B cell (primary cell): ENCODE measurements around the gene GRIP2. TPM values are rescaled to one million over a fixed set of nuclear protein-coding genes. Genes with fewer than 3 reads are reported as not detected.

ENCODE experiments used
- ATAC-seq: fragments of 200-7000 bp; cut with Tn5 transposase; one replicate; pipeline ENCODE4 v1.10.0; 2021; ENCODE audit warnings: low read depth, mild to moderate bottlenecking, moderate number of reproducible peaks, moderate library complexity
- CTCF ChIA-PET: fragments of 350-600 bp; sonication (Branson Sonifier 250); formaldehyde crosslinking; loops from one replicate; lab custom pipeline; 2021; ENCODE audit warnings: antibody characterized with exemption, inconsistent platforms; lab: Charles Lee
- POLR2A ChIA-PET: fragments of 350-600 bp; sonication (Branson Sonifier 250); formaldehyde crosslinking; loops from one replicate; lab custom pipeline; 2021; ENCODE audit warnings: antibody characterized with exemption; lab: Charles Lee
- DNase-seq: peaks from one replicate; pipeline ENCODE4 v3.0.0; 2013
- H2AFZ ChIP-seq: 2 replicates; pipeline ENCODE4 v1.6.1; 2012; ENCODE audit warnings: mild to moderate bottlenecking, low read depth, low read length; ENCODE audit not compliant: insufficient read depth, poor library complexity, severe bottlenecking
- H3K27ac ChIP-seq, 2 donors: 1 replicate in 1 of 2; 2 replicates in 1 of 2; pipeline ENCODE4 v1.5.1; 2012 to 2013; ENCODE audit warnings: low read length in 2 of 2, mild to moderate bottlenecking in 2 of 2, moderate library complexity in 1 of 2
- H3K27me3 ChIP-seq, 4 experiments: fragments of 200-600 bp in 1 of 4; sonication (generic) in 1 of 4; replicated peaks in 1 of 4; 1 replicate in 2 of 4; 2 replicates in 2 of 4; pipeline versions ENCODE4 v1.6.1 to v1.7.0; 2013 to 2016; ENCODE audit warnings: low read length in 3 of 4, mild to moderate bottlenecking in 2 of 4, mixed read lengths in 1 of 4, moderate library complexity in 1 of 4; ENCODE audit not compliant: insufficient read depth in 4 of 4, control insufficient read depth in 3 of 4; ENCODE audit errors: control extremely low read depth in 1 of 4
- H3K36me3 ChIP-seq, 2 experiments: replicated peaks in 1 of 2; 1 replicate in 1 of 2; 2 replicates in 1 of 2; pipeline versions ENCODE4 v1.6.1 to v1.7.1; 2013; ENCODE audit warnings: low read length in 1 of 2; ENCODE audit not compliant: insufficient read depth in 2 of 2, control insufficient read depth in 1 of 2; ENCODE audit errors: control extremely low read depth in 1 of 2, extremely low read depth in 1 of 2
- H3K4me1 ChIP-seq, 2 donors: fragments of 200-600 bp in 1 of 2; sonication (generic) in 1 of 2; 1 replicate in 1 of 2; 2 replicates in 1 of 2; pipeline versions ENCODE4 v1.5.1 to v1.6.1; 2013 to 2017; ENCODE audit warnings: low read length in 2 of 2; ENCODE audit not compliant: control insufficient read depth in 2 of 2, insufficient read depth in 2 of 2
- H3K4me2 ChIP-seq: replicated peaks from 2 replicates; pipeline ENCODE3; 2012; ENCODE audit warnings: mild to moderate bottlenecking, low read depth, low read length; ENCODE audit not compliant: poor library complexity, severe bottlenecking
- H3K4me3 ChIP-seq, 5 experiments: fragments of 200-600 bp in 1 of 5; sonication (generic) in 1 of 5; 1 replicate in 3 of 5; 2 replicates in 2 of 5; pipeline versions ENCODE4 v1.5.1 to v1.7.0; 2011 to 2016; ENCODE audit warnings: low read length in 4 of 5, mild to moderate bottlenecking in 4 of 5, low read depth in 2 of 5, control low read depth in 1 of 5, moderate library complexity in 1 of 5; ENCODE audit not compliant: insufficient read depth in 1 of 5; ENCODE audit errors: control extremely low read depth in 1 of 5, extremely low read depth in 1 of 5
- H3K79me2 ChIP-seq: fragments of 200-600 bp; sonication (generic); one replicate; pipeline ENCODE4 v1.6.0; 2016; ENCODE audit warnings: low read length; ENCODE audit not compliant: control insufficient read depth, insufficient read depth
- H3K9ac ChIP-seq: fragments of 200-600 bp; sonication (generic); 2 replicates; pipeline ENCODE4 v1.6.1; 2017; ENCODE audit warnings: mild to moderate bottlenecking, low read length, moderate library complexity
- H3K9me3 ChIP-seq, 3 donors: one replicate each; pipeline versions ENCODE4 v1.6.1 to v1.7.1; 2013; ENCODE audit warnings: low read length in 2 of 3; ENCODE audit not compliant: control insufficient read depth in 2 of 3, insufficient read depth in 1 of 3; ENCODE audit errors: control extremely low read depth in 1 of 3
- H4K20me1 ChIP-seq: 2 replicates; pipeline ENCODE4 v1.6.0; 2012; ENCODE audit warnings: mild to moderate bottlenecking, low read length; ENCODE audit not compliant: insufficient read depth, control insufficient read depth, poor library complexity, severe bottlenecking
- H3K27ac Mint-ChIP-seq: one replicate; pipeline ENCODE4 v1.8.0; 2021; ENCODE audit warnings: mixed read lengths
- H3K27me3 Mint-ChIP-seq: one replicate; pipeline ENCODE4 v1.8.0; 2021; ENCODE audit warnings: mixed read lengths
- H3K4me1 Mint-ChIP-seq: one replicate; pipeline ENCODE4 v1.8.0; 2021; ENCODE audit warnings: mixed read lengths
- H3K4me3 Mint-ChIP-seq: one replicate; pipeline ENCODE4 v1.8.0; 2021; ENCODE audit warnings: mixed read lengths
- H3K9me3 Mint-ChIP-seq: one replicate; pipeline ENCODE4 v1.8.0; 2022; ENCODE audit warnings: mixed read lengths; ENCODE audit not compliant: insufficient read depth
- EZH2 ChIP-seq: IDR thresholded peaks from 2 replicates; pipeline ENCODE4 v1.6.1; 2012; ENCODE audit warnings: borderline replicate concordance, low read depth, mild to moderate bottlenecking, moderate library complexity, low read length; ENCODE audit not compliant: insufficient read depth, poor library complexity, severe bottlenecking
- WGBS: methylation state at CpG from one replicate; pipeline ENCODE4 v1.1.5; 2013; ENCODE audit warnings: missing lambda C conversion rate; ENCODE audit not compliant: insufficient coverage; 5-methylcytosine and 5-hydroxymethylcytosine counted together
- intact Hi-C: fragments of 100-400 bp; cut with micrococcal nuclease; formaldehyde crosslinking; loops from one replicate; pipeline ENCODE4 v1.10.0; 2022
- polyA plus RNA-seq: library from polyadenylated mRNA; depleted of rRNA; stranded (reverse); fragments of >200 nt; gene quantifications from 2 replicates; pipeline ENCODE4 v1.2.3, GENCODE V29; 2012
- total RNA-seq, 2 donors: library from RNA; stranded (reverse); fragments of 120-200 nt in 1 of 2; gene quantifications; 1 replicate in 1 of 2; 2 replicates in 1 of 2; pipeline versions ENCODE4 v1.2.3 to v1.2.4, GENCODE V29; 2013 to 2022
- TF ChIP-seq, protein P1 (sequence below): fragments of 200-600 bp; IDR thresholded peaks from one replicate; pipeline ENCODE4 v1.8.0; 2022; ENCODE audit warnings: antibody characterized with exemption, mild to moderate bottlenecking

The GRIP2 gene
- total and polyA plus RNA-seq, 2 donors (not counting 1 experiment from before 2014, with no cell fraction given): not detected

DNA sequence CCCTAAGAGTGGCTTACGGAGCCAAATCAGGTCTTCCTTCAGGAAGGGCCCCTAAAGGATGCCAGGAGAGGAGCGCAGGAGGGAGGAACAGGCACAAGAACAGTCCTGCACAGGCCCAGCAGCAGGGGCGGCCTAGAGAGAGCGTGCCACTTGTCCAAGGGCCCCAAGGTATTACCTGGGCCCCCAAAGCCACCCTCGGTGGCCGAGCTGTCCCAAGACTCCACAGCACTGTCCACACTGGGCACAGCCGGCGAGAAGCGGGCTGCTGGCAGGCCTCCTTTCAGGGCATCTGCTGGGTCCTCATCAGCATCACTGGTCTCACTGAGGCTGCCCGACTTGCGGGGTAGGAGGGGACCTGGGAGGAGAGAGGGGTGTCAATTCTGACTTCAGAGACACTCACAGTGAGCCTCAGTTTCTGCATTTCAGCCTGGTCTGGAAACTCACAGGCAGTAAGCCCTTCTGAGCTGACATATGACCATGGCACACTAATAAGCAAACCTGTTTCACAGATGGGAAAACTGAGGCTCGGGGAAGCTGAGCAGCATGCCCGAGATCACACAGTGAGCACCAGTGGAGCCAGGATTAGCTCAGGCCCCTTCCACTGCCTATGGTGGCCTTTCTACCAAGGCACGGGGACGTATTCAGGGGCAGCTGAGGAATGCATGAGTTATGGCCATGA is 33.4 kb downstream of the GRIP2 start:
- ChIA-PET POLR2A (no interaction called here), CTCF (interaction anchor here (0.8 kb wide), 1 partner anchor 414 kb away, joined by 3 read pairs; no protein-coding TSS in a partner anchor)
- intact Hi-C loops: no loop called here
- Mint-ChIP-seq H3K4me3 (no peak overlapping the region), H3K4me1 (peaks cover 2% of the 10 kb centered on the region), H3K27me3 (peaks cover 9% of the 10 kb centered on the region), H3K9me3 (peaks cover 4% of the 10 kb centered on the region), H3K27ac (no peak overlapping the region)
- H3K36me3 ChIP-seq: no peaks in the 10 kb centered on the region
- DNase-seq: no peak
- no peak overlapping the region for H3K4me2 ChIP-seq
- no peak overlapping the region for H3K4me3 ChIP-seq
- no peak for TF ChIP-seq EZH2
- TF ChIP-seq, protein P1, sequence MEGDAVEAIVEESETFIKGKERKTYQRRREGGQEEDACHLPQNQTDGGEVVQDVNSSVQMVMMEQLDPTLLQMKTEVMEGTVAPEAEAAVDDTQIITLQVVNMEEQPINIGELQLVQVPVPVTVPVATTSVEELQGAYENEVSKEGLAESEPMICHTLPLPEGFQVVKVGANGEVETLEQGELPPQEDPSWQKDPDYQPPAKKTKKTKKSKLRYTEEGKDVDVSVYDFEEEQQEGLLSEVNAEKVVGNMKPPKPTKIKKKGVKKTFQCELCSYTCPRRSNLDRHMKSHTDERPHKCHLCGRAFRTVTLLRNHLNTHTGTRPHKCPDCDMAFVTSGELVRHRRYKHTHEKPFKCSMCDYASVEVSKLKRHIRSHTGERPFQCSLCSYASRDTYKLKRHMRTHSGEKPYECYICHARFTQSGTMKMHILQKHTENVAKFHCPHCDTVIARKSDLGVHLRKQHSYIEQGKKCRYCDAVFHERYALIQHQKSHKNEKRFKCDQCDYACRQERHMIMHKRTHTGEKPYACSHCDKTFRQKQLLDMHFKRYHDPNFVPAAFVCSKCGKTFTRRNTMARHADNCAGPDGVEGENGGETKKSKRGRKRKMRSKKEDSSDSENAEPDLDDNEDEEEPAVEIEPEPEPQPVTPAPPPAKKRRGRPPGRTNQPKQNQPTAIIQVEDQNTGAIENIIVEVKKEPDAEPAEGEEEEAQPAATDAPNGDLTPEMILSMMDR: no peak
- no peak overlapping the region for H3K9ac ChIP-seq
- H3K27me3 ChIP-seq: peaks cover 0 to 6% (median 0%) of the 10 kb centered on the region in 4 experiments
- no peaks in the 10 kb centered on the region for H4K20me1 ChIP-seq
- H3K79me2 ChIP-seq: no peaks in the 10 kb centered on the region
- no peak overlapping the region for H2AFZ ChIP-seq
- H3K4me1 ChIP-seq: peaks cover 0 to 4% of the 10 kb centered on the region in 2 donors
- ATAC-seq: no peak
- peaks cover 0 to 18% (median 9%) of the 10 kb centered on the region in 3 donors for H3K9me3 ChIP-seq
- H3K27ac ChIP-seq: no peak overlapping the region
- WGBS: 85% methylated on average over 15 of the region's 15 CpGs

DNA sequence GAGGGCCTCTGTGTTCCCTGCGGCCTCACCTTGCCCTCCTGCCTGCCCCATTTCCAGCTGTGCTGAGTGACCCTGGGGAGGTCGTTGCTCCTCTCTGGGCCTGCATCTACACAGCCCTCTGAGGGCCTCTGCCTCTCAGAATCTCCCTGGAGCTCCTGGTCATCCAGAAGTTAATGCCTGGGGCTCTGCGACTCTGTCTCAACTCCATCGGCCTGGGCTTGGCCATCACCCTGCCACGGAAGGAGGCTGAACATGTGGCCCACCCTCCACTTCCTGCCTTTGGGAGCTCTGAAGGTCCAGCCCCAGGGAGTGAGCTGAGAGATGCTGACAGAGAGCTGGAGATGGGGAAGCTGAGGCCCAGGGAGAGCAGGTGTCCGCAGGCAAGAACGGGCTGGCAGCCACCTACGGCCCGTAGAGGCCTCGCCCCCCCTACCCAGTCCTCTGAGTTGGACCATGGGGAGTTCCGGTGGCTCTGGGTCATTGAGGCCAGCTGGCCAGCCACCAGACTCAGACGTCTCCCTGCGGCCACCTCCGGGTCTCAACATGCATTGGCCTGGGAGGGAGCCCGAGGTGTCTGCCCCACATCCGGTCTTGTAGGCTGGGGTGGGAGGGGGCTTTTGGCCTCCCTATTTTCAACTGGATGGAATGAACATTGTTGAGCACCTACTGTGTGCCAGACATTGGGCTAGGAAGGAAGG is 34.2 kb downstream of the GRIP2 start:
- H3K9me3 ChIP-seq: peaks cover 0 to 18% (median 9%) of the 10 kb centered on the region in 3 donors
- Mint-ChIP-seq H3K4me1 (peaks cover 2% of the 10 kb centered on the region), H3K9me3 (peaks cover 4% of the 10 kb centered on the region), H3K27ac (no peak overlapping the region), H3K27me3 (peaks cover 9% of the 10 kb centered on the region), H3K4me3 (no peak overlapping the region)
- no peaks in the 10 kb centered on the region for H4K20me1 ChIP-seq
- intact Hi-C loops: no loop called here
- ATAC-seq: no peak
- WGBS: 82% methylated on average over 12 of the region's 16 CpGs
- no peak overlapping the region for H3K9ac ChIP-seq
- ChIA-PET POLR2A (no interaction called here), CTCF (no interaction called here)
- TF ChIP-seq, protein P1: no peak
- TF ChIP-seq EZH2: no peak
- no peak overlapping the region for H3K4me3 ChIP-seq
- no peak overlapping the region for H3K27ac ChIP-seq
- H3K36me3 ChIP-seq: no peaks in the 10 kb centered on the region
- peaks cover 0 to 4% of the 10 kb centered on the region in 2 donors for H3K4me1 ChIP-seq
- H3K79me2 ChIP-seq: no peaks in the 10 kb centered on the region
- no peak overlapping the region for H3K4me2 ChIP-seq
- peaks cover 0 to 5% (median 0%) of the 10 kb centered on the region in 4 experiments for H3K27me3 ChIP-seq
- DNase-seq: no peak
- no peak overlapping the region for H2AFZ ChIP-seq
